Left ventricle myocardium inferior (tissue), 1 donor: ENCODE results near the gene TESMIN. TPM values are rescaled to one million over a fixed set of nuclear protein-coding genes. Genes with fewer than 3 reads are reported as not detected.

Source experiments
- DNase-seq: peaks from one replicate; pipeline ENCODE4 v3.0.0-alpha.2; 2020
- H3K27ac ChIP-seq: fragments of 200-600 bp; replicated peaks from 2 replicates; pipeline ENCODE4 v1.8.0; 2021
- H3K27me3 ChIP-seq: fragments of 200-600 bp; 2 replicates; pipeline ENCODE4 v1.8.0; 2021; ENCODE audit warnings: low read depth
- H3K36me3 ChIP-seq: fragments of 200-600 bp; 2 replicates; pipeline ENCODE4 v1.8.0; 2021
- H3K4me1 ChIP-seq: fragments of 200-600 bp; 2 replicates; pipeline ENCODE4 v1.8.0; 2021
- H3K4me3 ChIP-seq: fragments of 200-600 bp; 2 replicates; pipeline ENCODE4 v1.8.0; 2021; ENCODE audit warnings: mild to moderate bottlenecking, moderate library complexity
- H3K9me3 ChIP-seq: fragments of 200-600 bp; replicated peaks from 2 replicates; pipeline ENCODE4 v1.8.0; 2021
- CTCF ChIP-seq: fragments of 200-600 bp; IDR thresholded peaks from 2 replicates; pipeline ENCODE4 v1.8.0; 2021; ENCODE audit warnings: antibody characterized with exemption, mild to moderate bottlenecking, borderline replicate concordance
- intact Hi-C: fragments of 100-400 bp; cut with micrococcal nuclease; formaldehyde crosslinking; loops from one replicate; pipeline ENCODE4 v1.11.0; 2022
- total RNA-seq: library from RNA; stranded (reverse); fragmentation: NEBNext Ultra II Directional; extraction: Animal tissue kit (Norgen Biotek cat#: 25700); gene quantifications from one replicate; pipeline ENCODE4 v1.2.1, GENCODE V29; 2021
- donor health status: DM: no; HTN: yes; CAD: no; lungs with severe emphysema.

The TESMIN gene
- total RNA-seq, 1 donor from 2014 or later, result 0.52 TPM

GRCh38 chr11:68674461-68674860 is 76.9 kb downstream of the TESMIN start:
- Histone ChIP-seq H3K4me1 (peaks cover 11% of the 10 kb centered on the region), H3K9me3 (peaks cover 15% of the 10 kb centered on the region), H3K27ac (no peak overlapping the region), H3K27me3 (peaks cover 30% of the 10 kb centered on the region), H3K4me3 (no peak overlapping the region), H3K36me3 (no peaks in the 10 kb centered on the region)
- DNase-seq, result no peak
- TF ChIP-seq CTCF, result no peak
- intact Hi-C loops, result no loop called here

- peaks cover 15% of the 10 kb centered on the region for H3K9me3 ChIP-seq
- no peak for TF ChIP-seq CTCF
- no peak overlapping the region for H3K4me3 ChIP-seq
- H3K36me3 ChIP-seq, result no peaks in the 10 kb centered on the region
- intact Hi-C loops, result no loop called here
- peaks cover 11% of the 10 kb centered on the region for H3K4me1 ChIP-seq
- H3K27me3 ChIP-seq, result peaks cover 33% of the 10 kb centered on the region
- no peak for DNase-seq
- no peak overlapping the region for H3K27ac ChIP-seq
These were observed 77.3 kb downstream of the TESMIN start for GRCh38 chr11:68673991-68674390.

- intact Hi-C loops, result no loop called here
- H3K9me3 ChIP-seq, result peaks cover 15% of the 10 kb centered on the region
- no peak overlapping the region for H3K27ac ChIP-seq
- H3K27me3 ChIP-seq, result peaks cover 33% of the 10 kb centered on the region
- H3K4me1 ChIP-seq, result peaks cover 11% of the 10 kb centered on the region
- no peak for TF ChIP-seq CTCF
- no peaks in the 10 kb centered on the region for H3K36me3 ChIP-seq
- DNase-seq, result no peak
- no peak overlapping the region for H3K4me3 ChIP-seq
These were observed 77.9 kb downstream of the TESMIN start for GRCh38 chr11:68673306-68673945.

GRCh38 chr11:68670208-68670992 is 80.9 kb downstream of the TESMIN start:
- H3K9me3 ChIP-seq, result peaks cover 15% of the 10 kb centered on the region
- H3K4me1 ChIP-seq, result no peaks in the 10 kb centered on the region
- no peak overlapping the region for H3K27ac ChIP-seq
- no peak overlapping the region for H3K4me3 ChIP-seq
- peaks cover 42% of the 10 kb centered on the region for H3K27me3 ChIP-seq
- no peak for TF ChIP-seq CTCF
- intact Hi-C loops, result no loop called here
- H3K36me3 ChIP-seq, result no peaks in the 10 kb centered on the region
- no peak for DNase-seq

- intact Hi-C loops, result no loop called here
- no peak for TF ChIP-seq CTCF
- H3K4me1 ChIP-seq, result no peaks in the 10 kb centered on the region
These were observed 81.8 kb downstream of the TESMIN start for GRCh38 chr11:68669301-68670090.

More at GRCh38 chr11:68669301-68670090, 81.8 kb downstream of the TESMIN start:
- Histone ChIP-seq H3K9me3 (peaks cover 15% of the 10 kb centered on the region), H3K27me3 (peaks cover 51% of the 10 kb centered on the region), H3K27ac (no peak overlapping the region), H3K4me3 (no peak overlapping the region), H3K36me3 (no peaks in the 10 kb centered on the region)
- DNase-seq, result no peak
